ENCODE data around the gene BTG2.

Gene BTG2

GRCh38 chr1:203276916-203277545, 28.3 kb upstream of the BTG2 start:
- no peak for DNase-seq

- peak; percentile 26 for DNase-seq
These were observed 27.0 kb upstream of the BTG2 start for GRCh38 chr1:203278082-203278884.

- no peak for DNase-seq
These were observed 26.4 kb upstream of the BTG2 start for GRCh38 chr1:203278885-203279406.

GRCh38 chr1:203280061-203280460, 25.3 kb upstream of the BTG2 start:
- no peak for DNase-seq

GRCh38 chr1:203281033-203281432, 24.3 kb upstream of the BTG2 start:
- no peak for DNase-seq

- no peak for DNase-seq
These were observed 23.3 kb upstream of the BTG2 start for GRCh38 chr1:203281851-203282661.

- no peak for DNase-seq
These were observed 22.4 kb upstream of the BTG2 start for GRCh38 chr1:203282720-203283542.

GRCh38 chr1:203283597-203283996, 21.7 kb upstream of the BTG2 start:
- DNase-seq, result no peak

- no peak for DNase-seq
These were observed 20.8 kb upstream of the BTG2 start for GRCh38 chr1:203284411-203285123.

- DNase-seq, result no peak
These were observed 18.9 kb upstream of the BTG2 start for GRCh38 chr1:203286161-203286984.

GRCh38 chr1:203287109-203287893, 18.0 kb upstream of the BTG2 start:
- DNase-seq, result peak; percentile 62

GRCh38 chr1:203287898-203288297, 17.4 kb upstream of the BTG2 start:
- DNase-seq, result no peak

GRCh38 chr1:203288400-203288799, 16.9 kb upstream of the BTG2 start:
- DNase-seq, result no peak

GRCh38 chr1:203289281-203289981, 15.9 kb upstream of the BTG2 start:
- peak; percentile 85 for DNase-seq

- DNase-seq, result no peak
These were observed 15.4 kb upstream of the BTG2 start for GRCh38 chr1:203289982-203290260.

GRCh38 chr1:203290261-203291089, 14.8 kb upstream of the BTG2 start:
- peak; percentile 97 for DNase-seq

GRCh38 chr1:203291201-203292096, 13.9 kb upstream of the BTG2 start:
- no peak for DNase-seq

GRCh38 chr1:203295796-203296195, 9.5 kb upstream of the BTG2 start:
- no peak for DNase-seq

All from effector CD4-positive, alpha-beta T cell (primary cell).